Measurements from ENCODE around the gene USP49. TPM values are rescaled to one million over a fixed set of nuclear protein-coding genes. Genes with fewer than 3 reads are reported as not detected.

The USP49 gene
- total and polyA plus RNA-seq, 10 of the 15 experiments (the other 5 are each of a cell fraction or from before 2014, with no cell fraction given) = 1.0 to 7.7 (median 4.3) TPM

- H3K4me1 ChIP-seq (ENCODE audit: control insufficient read depth, insufficient read depth, low read length) = peaks cover 9% of the 10 kb centered on the region
- H2AFZ ChIP-seq (ENCODE audit: control insufficient read depth, low read depth, low read length) = no peak overlapping the region
- in situ Hi-C loops (cut with MboI) (loop anchor here (5.0 kb wide), 1 partner anchor 167 kb away; no protein-coding TSS in a partner anchor), intact Hi-C loops (cut with micrococcal nuclease; ENCODE audit: unreplicated experiment) (no loop called here)
- SMC1A ChIA-PET (ENCODE audit: uncharacterized antibody, unreplicated experiment) = no interaction called here
- no TSS peak for BruUV-seq (replicated peaks)
- no peaks in the 10 kb centered on the region for H3K79me2 ChIP-seq (ENCODE audit: control insufficient read depth, insufficient read depth, low read length)
- 91% methylated on average over 8 of the region's 8 CpGs for WGBS (ENCODE audit: insufficient coverage, insufficient replicate concordance, low lambda C conversion rate, missing lambda C conversion rate)
- DNase-seq (ENCODE audit: low read depth, low spot score) = no peak
- no peaks in the 10 kb centered on the region for H3K27me3 ChIP-seq (replicated peaks in 1 of 2; ENCODE audit: control insufficient read depth in 2 of 2, insufficient read depth in 2 of 2, low read length in 1 of 2)
- no peak overlapping the region for H3K4me2 ChIP-seq (ENCODE audit: control insufficient read depth, insufficient read depth)
- no peaks in the 10 kb centered on the region for H3K9me3 ChIP-seq (replicated peaks; ENCODE audit: control insufficient read depth, insufficient read depth, low read length)
- no peak overlapping the region for H3K27ac ChIP-seq (ENCODE audit: control insufficient read depth, insufficient read depth)
- RAD21 ChIA-PET (ENCODE audit: unreplicated experiment) = no interaction called here
- ATAC-seq = no peak
- POLR2A ChIA-PET = no interaction called here
- H3K4me3 ChIP-seq = no peak overlapping the region
- H3K9ac ChIP-seq (ENCODE audit: control insufficient read depth, insufficient read depth, low read length) = no peak overlapping the region
- H4K20me1 ChIP-seq (ENCODE audit: control insufficient read depth, insufficient read depth) = no peaks in the 10 kb centered on the region
- peaks cover 1 to 8% of the 10 kb centered on the region in 2 experiments; a peak in 2 of 4 replicates for H3K36me3 ChIP-seq (ENCODE audit: control insufficient read depth in 2 of 2, insufficient read depth in 2 of 2, low read length in 1 of 2)
- CTCF ChIA-PET = no interaction called here
- FAIRE-seq = no peak
- TF ChIP-seq IRF3 (IDR thresholded peaks at IDR 0.05) = no peak
- TF ChIP-seq TAF1 (IDR thresholded peaks at IDR 0.05; ENCODE audit: borderline replicate concordance, low read depth, low read length) = no peak
- no peak for TF ChIP-seq SP1 (IDR thresholded peaks at IDR 0.05; ENCODE audit: low read depth, low read length)
- no peak for TF ChIP-seq HSF1 (IDR thresholded peaks at IDR 0.05; ENCODE audit: low read depth, low read length)
- no peak for TF ChIP-seq CREB1 (IDR thresholded peaks at IDR 0.05; ENCODE audit: low read depth)
- no peak for TF ChIP-seq ZNF622 (IDR thresholded peaks at IDR 0.05)
- TF ChIP-seq, protein P1, sequence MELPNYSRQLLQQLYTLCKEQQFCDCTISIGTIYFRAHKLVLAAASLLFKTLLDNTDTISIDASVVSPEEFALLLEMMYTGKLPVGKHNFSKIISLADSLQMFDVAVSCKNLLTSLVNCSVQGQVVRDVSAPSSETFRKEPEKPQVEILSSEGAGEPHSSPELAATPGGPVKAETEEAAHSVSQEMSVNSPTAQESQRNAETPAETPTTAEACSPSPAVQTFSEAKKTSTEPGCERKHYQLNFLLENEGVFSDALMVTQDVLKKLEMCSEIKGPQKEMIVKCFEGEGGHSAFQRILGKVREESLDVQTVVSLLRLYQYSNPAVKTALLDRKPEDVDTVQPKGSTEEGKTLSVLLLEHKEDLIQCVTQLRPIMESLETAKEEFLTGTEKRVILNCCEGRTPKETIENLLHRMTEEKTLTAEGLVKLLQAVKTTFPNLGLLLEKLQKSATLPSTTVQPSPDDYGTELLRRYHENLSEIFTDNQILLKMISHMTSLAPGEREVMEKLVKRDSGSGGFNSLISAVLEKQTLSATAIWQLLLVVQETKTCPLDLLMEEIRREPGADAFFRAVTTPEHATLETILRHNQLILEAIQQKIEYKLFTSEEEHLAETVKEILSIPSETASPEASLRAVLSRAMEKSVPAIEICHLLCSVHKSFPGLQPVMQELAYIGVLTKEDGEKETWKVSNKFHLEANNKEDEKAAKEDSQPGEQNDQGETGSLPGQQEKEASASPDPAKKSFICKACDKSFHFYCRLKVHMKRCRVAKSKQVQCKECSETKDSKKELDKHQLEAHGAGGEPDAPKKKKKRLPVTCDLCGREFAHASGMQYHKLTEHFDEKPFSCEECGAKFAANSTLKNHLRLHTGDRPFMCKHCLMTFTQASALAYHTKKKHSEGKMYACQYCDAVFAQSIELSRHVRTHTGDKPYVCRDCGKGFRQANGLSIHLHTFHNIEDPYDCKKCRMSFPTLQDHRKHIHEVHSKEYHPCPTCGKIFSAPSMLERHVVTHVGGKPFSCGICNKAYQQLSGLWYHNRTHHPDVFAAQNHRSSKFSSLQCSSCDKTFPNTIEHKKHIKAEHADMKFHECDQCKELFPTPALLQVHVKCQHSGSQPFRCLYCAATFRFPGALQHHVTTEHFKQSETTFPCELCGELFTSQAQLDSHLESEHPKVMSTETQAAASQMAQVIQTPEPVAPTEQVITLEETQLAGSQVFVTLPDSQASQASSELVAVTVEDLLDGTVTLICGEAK (IDR thresholded peaks at IDR 0.05; ENCODE audit: borderline replicate concordance) = no peak
- TF ChIP-seq, protein P2, sequence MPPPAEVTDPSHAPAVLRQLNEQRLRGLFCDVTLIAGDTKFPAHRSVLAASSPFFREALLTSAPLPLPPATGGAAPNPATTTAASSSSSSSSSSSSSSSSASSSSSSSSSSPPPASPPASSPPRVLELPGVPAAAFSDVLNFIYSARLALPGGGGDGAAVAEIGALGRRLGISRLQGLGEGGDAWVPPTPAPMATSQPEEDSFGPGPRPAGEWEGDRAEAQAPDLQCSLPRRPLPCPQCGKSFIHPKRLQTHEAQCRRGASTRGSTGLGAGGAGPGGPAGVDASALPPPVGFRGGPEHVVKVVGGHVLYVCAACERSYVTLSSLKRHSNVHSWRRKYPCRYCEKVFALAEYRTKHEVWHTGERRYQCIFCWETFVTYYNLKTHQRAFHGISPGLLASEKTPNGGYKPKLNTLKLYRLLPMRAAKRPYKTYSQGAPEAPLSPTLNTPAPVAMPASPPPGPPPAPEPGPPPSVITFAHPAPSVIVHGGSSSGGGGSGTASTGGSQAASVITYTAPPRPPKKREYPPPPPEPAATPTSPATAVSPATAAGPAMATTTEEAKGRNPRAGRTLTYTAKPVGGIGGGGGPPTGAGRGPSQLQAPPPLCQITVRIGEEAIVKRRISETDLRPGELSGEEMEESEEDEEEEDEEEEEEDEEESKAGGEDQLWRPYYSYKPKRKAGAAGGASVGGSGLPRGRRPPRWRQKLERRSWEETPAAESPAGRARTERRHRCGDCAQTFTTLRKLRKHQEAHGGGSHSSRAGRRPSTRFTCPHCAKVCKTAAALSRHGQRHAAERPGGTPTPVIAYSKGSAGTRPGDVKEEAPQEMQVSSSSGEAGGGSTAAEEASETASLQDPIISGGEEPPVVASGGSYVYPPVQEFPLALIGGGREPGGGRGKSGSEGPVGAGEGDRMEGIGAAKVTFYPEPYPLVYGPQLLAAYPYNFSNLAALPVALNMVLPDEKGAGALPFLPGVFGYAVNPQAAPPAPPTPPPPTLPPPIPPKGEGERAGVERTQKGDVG (CRISPR knock-in tag; IDR thresholded peaks at IDR 0.05) = no peak
- TF ChIP-seq ESRRA (IDR thresholded peaks at IDR 0.05; ENCODE audit: low read length) = no peak
- no peak for TF ChIP-seq MYB (IDR thresholded peaks at IDR 0.05; ENCODE audit: borderline replicate concordance, low read depth, low read length)
- no peak for TF ChIP-seq STAT1 (conservative IDR thresholded peaks at IDR 0.05)
- TF ChIP-seq, protein P3, sequence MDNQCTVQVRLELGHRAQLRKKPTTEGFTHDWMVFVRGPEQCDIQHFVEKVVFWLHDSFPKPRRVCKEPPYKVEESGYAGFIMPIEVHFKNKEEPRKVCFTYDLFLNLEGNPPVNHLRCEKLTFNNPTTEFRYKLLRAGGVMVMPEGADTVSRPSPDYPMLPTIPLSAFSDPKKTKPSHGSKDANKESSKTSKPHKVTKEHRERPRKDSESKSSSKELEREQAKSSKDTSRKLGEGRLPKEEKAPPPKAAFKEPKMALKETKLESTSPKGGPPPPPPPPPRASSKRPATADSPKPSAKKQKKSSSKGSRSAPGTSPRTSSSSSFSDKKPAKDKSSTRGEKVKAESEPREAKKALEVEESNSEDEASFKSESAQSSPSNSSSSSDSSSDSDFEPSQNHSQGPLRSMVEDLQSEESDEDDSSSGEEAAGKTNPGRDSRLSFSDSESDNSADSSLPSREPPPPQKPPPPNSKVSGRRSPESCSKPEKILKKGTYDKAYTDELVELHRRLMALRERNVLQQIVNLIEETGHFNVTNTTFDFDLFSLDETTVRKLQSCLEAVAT (IDR thresholded peaks at IDR 0.05) = no peak
- no peak for TF ChIP-seq BHLHE40 (IDR thresholded peaks at IDR 0.05; ENCODE audit: borderline replicate concordance in 1 of 2, low read depth in 2 of 2, low read length in 1 of 2)
- no peak for TF ChIP-seq ZNF217 (IDR thresholded peaks at IDR 0.05)
Observed at GRCh38 chr6:41769376-41769775, 125.8 kb downstream of the USP49 start.

Measured in GM12878 (cell line).